ENCODE results near the gene ST6GAL2. TPM values are rescaled to one million over a fixed set of nuclear protein-coding genes. Genes with fewer than 3 reads are reported as not detected.

Gene ST6GAL2
- polyA plus RNA-seq, 1 donor (not counting 4 experiments of a cell fraction or from before 2014, with no cell fraction given): 0.14 TPM

DNA sequence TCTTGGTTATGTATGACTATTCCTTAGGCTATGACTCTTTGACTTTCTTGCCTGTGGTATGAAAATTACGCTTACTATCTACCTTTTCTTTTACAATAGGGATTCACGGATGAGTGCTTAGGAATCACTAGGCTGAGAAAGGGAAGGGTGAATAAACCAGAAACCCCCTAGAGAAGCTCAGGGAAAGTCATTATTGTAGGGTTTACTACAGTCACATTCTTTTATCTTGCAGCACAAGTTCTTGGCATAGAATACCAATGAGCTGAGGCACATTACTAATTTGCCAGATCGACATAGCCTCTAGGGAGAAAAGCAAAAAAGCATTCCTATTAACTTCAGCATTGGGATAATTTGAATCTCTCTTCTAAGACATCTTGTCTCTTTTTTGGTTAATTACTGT, 103.3 kb downstream of the ST6GAL2 start:
- FAIRE-seq (no peak), DNase-seq (ENCODE audit: low read depth, low spot score) (no peak)
- no peak overlapping the region for H3K9ac ChIP-seq (ENCODE audit: control insufficient read depth, extremely low read depth, insufficient read depth, low read length)
- H3K4me1 ChIP-seq (ENCODE audit: control insufficient read depth, extremely low read depth, insufficient read depth, low read length): no peaks in the 10 kb centered on the region
- no peaks in the 10 kb centered on the region for H3K9me3 ChIP-seq (ENCODE audit: control insufficient read depth, low read depth, low read length)
- no peak overlapping the region for H2AFZ ChIP-seq (ENCODE audit: control insufficient read depth, low read length)
- H3K36me3 ChIP-seq (ENCODE audit: control insufficient read depth in 2 of 2, extremely low read depth in 1 of 2, insufficient read depth in 2 of 2, low read length in 2 of 2): no peaks in the 10 kb centered on the region
- dilution Hi-C loops (cut with MboI; ENCODE audit: extremely low pct_ligation_motif_present, low sequenced_read_pairs): no loop called here
- no peaks in the 10 kb centered on the region for H3K27me3 ChIP-seq (ENCODE audit: control insufficient read depth, extremely low read depth, insufficient read depth, low read length)
- H3K27ac ChIP-seq (ENCODE audit: control insufficient read depth, insufficient read depth, low read length): no peak overlapping the region
- no peak overlapping the region for H3K4me2 ChIP-seq (ENCODE audit: control insufficient read depth, extremely low read depth, insufficient read depth, low read depth, low read length)
- H4K20me1 ChIP-seq (ENCODE audit: control insufficient read depth, extremely low read depth, insufficient read depth, low read length): no peaks in the 10 kb centered on the region
- no peaks in the 10 kb centered on the region for H3K79me2 ChIP-seq (ENCODE audit: control insufficient read depth, insufficient read depth, low read length)
- TF ChIP-seq, protein P1, sequence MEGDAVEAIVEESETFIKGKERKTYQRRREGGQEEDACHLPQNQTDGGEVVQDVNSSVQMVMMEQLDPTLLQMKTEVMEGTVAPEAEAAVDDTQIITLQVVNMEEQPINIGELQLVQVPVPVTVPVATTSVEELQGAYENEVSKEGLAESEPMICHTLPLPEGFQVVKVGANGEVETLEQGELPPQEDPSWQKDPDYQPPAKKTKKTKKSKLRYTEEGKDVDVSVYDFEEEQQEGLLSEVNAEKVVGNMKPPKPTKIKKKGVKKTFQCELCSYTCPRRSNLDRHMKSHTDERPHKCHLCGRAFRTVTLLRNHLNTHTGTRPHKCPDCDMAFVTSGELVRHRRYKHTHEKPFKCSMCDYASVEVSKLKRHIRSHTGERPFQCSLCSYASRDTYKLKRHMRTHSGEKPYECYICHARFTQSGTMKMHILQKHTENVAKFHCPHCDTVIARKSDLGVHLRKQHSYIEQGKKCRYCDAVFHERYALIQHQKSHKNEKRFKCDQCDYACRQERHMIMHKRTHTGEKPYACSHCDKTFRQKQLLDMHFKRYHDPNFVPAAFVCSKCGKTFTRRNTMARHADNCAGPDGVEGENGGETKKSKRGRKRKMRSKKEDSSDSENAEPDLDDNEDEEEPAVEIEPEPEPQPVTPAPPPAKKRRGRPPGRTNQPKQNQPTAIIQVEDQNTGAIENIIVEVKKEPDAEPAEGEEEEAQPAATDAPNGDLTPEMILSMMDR (optimal IDR thresholded peaks at IDR 0.05 in 1 of 3, IDR thresholded peaks at IDR 0.05 in 1 of 3, conservative IDR thresholded peaks at IDR 0.05 in 1 of 3; ENCODE audit: extremely low read depth in 1 of 3, insufficient read depth in 2 of 3, low read length in 3 of 3): no peak
- no peak for TF ChIP-seq EZH2 (IDR thresholded peaks at IDR 0.05; ENCODE audit: low read length)
- H3K4me3 ChIP-seq (ENCODE audit: control insufficient read depth in 2 of 3, extremely low read depth in 1 of 3, insufficient read depth in 2 of 3, low read depth in 1 of 3, low read length in 3 of 3): no peak overlapping the region
- no peaks in the 10 kb centered on the region for H3K9me1 ChIP-seq (ENCODE audit: control insufficient read depth, extremely low read depth, insufficient read depth, low read length)

DNA sequence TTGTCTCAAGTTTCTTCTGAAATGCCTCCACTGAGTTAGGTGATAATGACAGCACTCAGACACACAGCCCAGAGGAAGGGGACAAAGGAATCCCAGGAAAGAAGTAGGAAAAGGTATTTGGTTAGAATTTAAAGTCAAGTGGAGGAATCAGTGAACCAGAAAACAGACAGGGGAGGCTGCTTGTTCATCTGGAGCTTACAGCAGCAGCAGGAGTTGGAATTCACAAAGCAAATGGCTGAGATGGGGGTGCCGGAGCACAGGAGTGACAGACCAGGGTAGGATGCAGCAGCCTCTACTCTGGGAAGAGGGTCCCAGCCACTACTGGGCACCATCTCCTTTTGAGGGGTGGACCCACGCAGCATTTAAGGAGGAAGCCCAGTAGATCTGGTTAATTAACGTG, 104.8 kb downstream of the ST6GAL2 start:
- H3K4me2 ChIP-seq (ENCODE audit: control insufficient read depth, extremely low read depth, insufficient read depth, low read depth, low read length): no peak overlapping the region
- H3K79me2 ChIP-seq (ENCODE audit: control insufficient read depth, insufficient read depth, low read length): no peaks in the 10 kb centered on the region
- no peaks in the 10 kb centered on the region for H3K9me1 ChIP-seq (ENCODE audit: control insufficient read depth, extremely low read depth, insufficient read depth, low read length)
- H3K9ac ChIP-seq (ENCODE audit: control insufficient read depth, extremely low read depth, insufficient read depth, low read length): no peak overlapping the region
- H2AFZ ChIP-seq (ENCODE audit: control insufficient read depth, low read length): no peak overlapping the region
- H3K36me3 ChIP-seq (ENCODE audit: control insufficient read depth in 2 of 2, extremely low read depth in 1 of 2, insufficient read depth in 2 of 2, low read length in 2 of 2): no peaks in the 10 kb centered on the region
- FAIRE-seq (no peak), DNase-seq (ENCODE audit: low read depth, low spot score) (no peak)
- H3K4me3 ChIP-seq (ENCODE audit: control insufficient read depth in 2 of 3, extremely low read depth in 1 of 3, insufficient read depth in 2 of 3, low read depth in 1 of 3, low read length in 3 of 3): no peak overlapping the region
- H3K27ac ChIP-seq (ENCODE audit: control insufficient read depth, insufficient read depth, low read length): no peak overlapping the region
- no peak for TF ChIP-seq EZH2 (IDR thresholded peaks at IDR 0.05; ENCODE audit: low read length)
- TF ChIP-seq, protein P1 (optimal IDR thresholded peaks at IDR 0.05 in 1 of 3, IDR thresholded peaks at IDR 0.05 in 1 of 3, conservative IDR thresholded peaks at IDR 0.05 in 1 of 3; ENCODE audit: extremely low read depth in 1 of 3, insufficient read depth in 2 of 3, low read length in 3 of 3): no peak
- H4K20me1 ChIP-seq (ENCODE audit: control insufficient read depth, extremely low read depth, insufficient read depth, low read length): no peaks in the 10 kb centered on the region
- no peaks in the 10 kb centered on the region for H3K9me3 ChIP-seq (ENCODE audit: control insufficient read depth, low read depth, low read length)
- H3K27me3 ChIP-seq (ENCODE audit: control insufficient read depth, extremely low read depth, insufficient read depth, low read length): no peaks in the 10 kb centered on the region
- H3K4me1 ChIP-seq (ENCODE audit: control insufficient read depth, extremely low read depth, insufficient read depth, low read length): no peaks in the 10 kb centered on the region
- dilution Hi-C loops (cut with MboI; ENCODE audit: extremely low pct_ligation_motif_present, low sequenced_read_pairs): no loop called here

Data from keratinocyte (primary cell).